ENCODE data around the gene ZNF836.

DNA sequence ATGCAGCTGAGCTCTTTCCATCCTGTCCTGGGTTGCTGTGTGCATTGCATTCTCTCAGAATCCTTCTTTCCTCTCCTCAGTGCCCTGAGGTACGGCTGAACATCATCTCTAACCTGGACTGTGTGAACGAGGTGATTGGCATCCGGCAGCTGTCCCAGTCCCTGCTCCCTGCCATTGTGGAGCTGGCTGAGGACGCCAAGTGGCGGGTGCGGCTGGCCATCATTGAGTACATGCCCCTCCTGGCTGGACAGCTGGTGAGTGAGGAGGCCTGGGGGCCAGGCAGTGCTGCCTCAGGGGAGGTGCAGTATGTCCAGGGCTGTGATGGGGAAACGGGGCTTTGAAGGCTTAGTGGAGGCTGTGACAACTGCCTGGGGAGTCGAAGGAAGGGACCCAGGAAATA is 48.2 kb upstream of the ZNF836 start:
- TF ChIP-seq, protein P1, sequence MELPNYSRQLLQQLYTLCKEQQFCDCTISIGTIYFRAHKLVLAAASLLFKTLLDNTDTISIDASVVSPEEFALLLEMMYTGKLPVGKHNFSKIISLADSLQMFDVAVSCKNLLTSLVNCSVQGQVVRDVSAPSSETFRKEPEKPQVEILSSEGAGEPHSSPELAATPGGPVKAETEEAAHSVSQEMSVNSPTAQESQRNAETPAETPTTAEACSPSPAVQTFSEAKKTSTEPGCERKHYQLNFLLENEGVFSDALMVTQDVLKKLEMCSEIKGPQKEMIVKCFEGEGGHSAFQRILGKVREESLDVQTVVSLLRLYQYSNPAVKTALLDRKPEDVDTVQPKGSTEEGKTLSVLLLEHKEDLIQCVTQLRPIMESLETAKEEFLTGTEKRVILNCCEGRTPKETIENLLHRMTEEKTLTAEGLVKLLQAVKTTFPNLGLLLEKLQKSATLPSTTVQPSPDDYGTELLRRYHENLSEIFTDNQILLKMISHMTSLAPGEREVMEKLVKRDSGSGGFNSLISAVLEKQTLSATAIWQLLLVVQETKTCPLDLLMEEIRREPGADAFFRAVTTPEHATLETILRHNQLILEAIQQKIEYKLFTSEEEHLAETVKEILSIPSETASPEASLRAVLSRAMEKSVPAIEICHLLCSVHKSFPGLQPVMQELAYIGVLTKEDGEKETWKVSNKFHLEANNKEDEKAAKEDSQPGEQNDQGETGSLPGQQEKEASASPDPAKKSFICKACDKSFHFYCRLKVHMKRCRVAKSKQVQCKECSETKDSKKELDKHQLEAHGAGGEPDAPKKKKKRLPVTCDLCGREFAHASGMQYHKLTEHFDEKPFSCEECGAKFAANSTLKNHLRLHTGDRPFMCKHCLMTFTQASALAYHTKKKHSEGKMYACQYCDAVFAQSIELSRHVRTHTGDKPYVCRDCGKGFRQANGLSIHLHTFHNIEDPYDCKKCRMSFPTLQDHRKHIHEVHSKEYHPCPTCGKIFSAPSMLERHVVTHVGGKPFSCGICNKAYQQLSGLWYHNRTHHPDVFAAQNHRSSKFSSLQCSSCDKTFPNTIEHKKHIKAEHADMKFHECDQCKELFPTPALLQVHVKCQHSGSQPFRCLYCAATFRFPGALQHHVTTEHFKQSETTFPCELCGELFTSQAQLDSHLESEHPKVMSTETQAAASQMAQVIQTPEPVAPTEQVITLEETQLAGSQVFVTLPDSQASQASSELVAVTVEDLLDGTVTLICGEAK (IDR thresholded peaks at IDR 0.05), result no peak
- TF ChIP-seq, protein P1 (CRISPR knock-in tag; IDR thresholded peaks at IDR 0.05), result no peak
- TF ChIP-seq HBP1 (CRISPR knock-in tag; IDR thresholded peaks at IDR 0.05), result no peak

All from K562 (cell line).